HepG2 (cell line): Measurements from ENCODE around the gene RASIP1. TPM values are rescaled to one million over a fixed set of nuclear protein-coding genes. Genes with fewer than 3 reads are reported as not detected.

Experiments
- FOXP1 ChIP-seq, 2 experiments: fragments of 450-650 bp in 1 of 2; IDR thresholded peaks; 2 replicates each; pipeline ENCODE4 v1.6.1; 2017 to 2018; ENCODE audit warnings: antibody characterized with exemption in 1 of 2
- HNF4G ChIP-seq, 2 experiments: sonication (generic) in 1 of 2; formaldehyde crosslinking in 1 of 2; IDR thresholded peaks; 2 replicates each; pipeline versions ENCODE4 v1.4.0 to v1.6.1; 2011 to 2020; ENCODE audit warnings: borderline replicate concordance in 2 of 2, low read depth in 2 of 2, mild to moderate bottlenecking in 2 of 2, low read length in 1 of 2, missing genetic modification reagents in 1 of 2, moderate library complexity in 1 of 2
- MAZ ChIP-seq, 2 experiments: sonication (generic) in 1 of 2; formaldehyde crosslinking in 1 of 2; IDR thresholded peaks; 2 replicates each; pipeline versions ENCODE4 v1.5.0 to v1.6.1; 2012 to 2020; ENCODE audit warnings: low read depth in 2 of 2, mild to moderate bottlenecking in 2 of 2, borderline replicate concordance in 1 of 2, improper control_type of control experiment in 1 of 2, low read length in 1 of 2, missing genetic modification reagents in 1 of 2, moderate library complexity in 1 of 2
- MTA3 ChIP-seq: sonication (generic); formaldehyde crosslinking; IDR thresholded peaks from 2 replicates; pipeline ENCODE4 v1.4.0; 2020; ENCODE audit warnings: missing genetic modification reagents
- MYNN ChIP-seq: sonication (generic); formaldehyde crosslinking; IDR thresholded peaks from 2 replicates; pipeline ENCODE4 v1.4.0; 2020; ENCODE audit warnings: mild to moderate bottlenecking, low read depth, missing genetic modification reagents
- PITX1 ChIP-seq: sonication (generic); formaldehyde crosslinking; IDR thresholded peaks from 2 replicates; pipeline ENCODE4 v1.5.1; 2020; ENCODE audit warnings: mild to moderate bottlenecking, missing genetic modification reagents
- SMAD3 ChIP-seq: sonication (generic); formaldehyde crosslinking; IDR thresholded peaks from 2 replicates; pipeline ENCODE4 v1.4.0; 2020; ENCODE audit warnings: missing genetic modification reagents
- SOX13 ChIP-seq, 3 experiments: fragments of 450-650 bp in 1 of 3; sonication (generic) in 1 of 3; formaldehyde crosslinking in 1 of 3; IDR thresholded peaks in 2 of 3; conservative IDR thresholded peaks in 1 of 3; 2 replicates each; pipeline versions ENCODE4 v1.5.0 to v1.6.1; 2016 to 2020; ENCODE audit warnings: antibody characterized with exemption in 1 of 3, mild to moderate bottlenecking in 1 of 3, missing compliant biosample characterization in 1 of 3, missing genetic modification reagents in 1 of 3, moderate library complexity in 1 of 3
- ZBTB7A ChIP-seq: sonication (generic); formaldehyde crosslinking; IDR thresholded peaks from 2 replicates; pipeline ENCODE4 v1.8.0; 2022; ENCODE audit warnings: mild to moderate bottlenecking, missing genetic modification reagents
- ZNF138 ChIP-seq: sonication (generic); formaldehyde crosslinking; IDR thresholded peaks from 2 replicates; pipeline ENCODE4 v1.5.0; 2020; ENCODE audit warnings: mild to moderate bottlenecking, low read depth, missing genetic modification reagents
- ZNF251 ChIP-seq: sonication (generic); formaldehyde crosslinking; IDR thresholded peaks from 2 replicates; pipeline ENCODE4 v1.9.0; 2021; ENCODE audit warnings: mild to moderate bottlenecking, missing genetic modification reagents
- ZNF33A ChIP-seq: sonication (generic); formaldehyde crosslinking; IDR thresholded peaks from 2 replicates; pipeline ENCODE4 v1.5.1; 2020; ENCODE audit warnings: missing genetic modification reagents, mild to moderate bottlenecking, moderate library complexity, borderline replicate concordance
- ZNF607 ChIP-seq: sonication (generic); formaldehyde crosslinking; IDR thresholded peaks from 2 replicates; pipeline ENCODE4 v1.5.1; 2020; ENCODE audit warnings: missing genetic modification reagents, mild to moderate bottlenecking, borderline replicate concordance
- ZNF720 ChIP-seq: sonication (generic); formaldehyde crosslinking; IDR thresholded peaks from 2 replicates; pipeline ENCODE4 v1.4.0; 2020; ENCODE audit warnings: missing genetic modification reagents
- polyA plus RNA-seq, 8 experiments: library from polyadenylated mRNA; depleted of rRNA in 3 of 8; stranded (reverse) in 7 of 8; unstranded in 1 of 8; fragments of >200 nt; fragmentation: Illumina TruSeq in 4 of 8; extraction: Trizol in 4 of 8; gene quantifications; 2 replicates each; pipeline versions ENCODE4 v1.2.1 to v1.2.3, GENCODE V29; 2011 to 2016; ENCODE audit warnings: low read depth in 4 of 8, missing spikeins in 1 of 8, mixed read lengths in 1 of 8; ENCODE audit not compliant: insufficient read depth in 1 of 8
- total RNA-seq, 5 experiments: library from RNA; depleted of rRNA; stranded (reverse); fragments of >200 nt; fragmentation: Illumina TruSeq; extraction: Trizol; gene quantifications; 2 replicates each; pipeline ENCODE4 v1.2.3, GENCODE V29; 2016; ENCODE audit warnings: low read depth in 1 of 5
- TF ChIP-seq, protein P1 (sequence below): sonication (generic); formaldehyde crosslinking; IDR thresholded peaks from 2 replicates; pipeline ENCODE4 v1.4.0; 2020; ENCODE audit warnings: mild to moderate bottlenecking, missing genetic modification reagents
- TF ChIP-seq, protein P2 (sequence below): sonication (generic); formaldehyde crosslinking; IDR thresholded peaks from 2 replicates; pipeline ENCODE4 v1.8.0; 2022; ENCODE audit warnings: low read depth, missing genetic modification reagents
- TF ChIP-seq, protein P3 (sequence below): sonication (generic); formaldehyde crosslinking; IDR thresholded peaks from 2 replicates; pipeline ENCODE4 v1.5.0; 2020; ENCODE audit warnings: mild to moderate bottlenecking, missing genetic modification reagents, borderline replicate concordance
- TF ChIP-seq, protein P4 (sequence below): sonication (generic); formaldehyde crosslinking; IDR thresholded peaks from 2 replicates; pipeline ENCODE4 v1.8.1; 2023; ENCODE audit warnings: mild to moderate bottlenecking, missing genetic modification reagents

RASIP1 gene
- total and polyA plus RNA-seq, 2 of the 13 experiments (the other 11 are each of a cell fraction or from before 2014, with no cell fraction given) = 0.44 to 0.58 TPM

DNA sequence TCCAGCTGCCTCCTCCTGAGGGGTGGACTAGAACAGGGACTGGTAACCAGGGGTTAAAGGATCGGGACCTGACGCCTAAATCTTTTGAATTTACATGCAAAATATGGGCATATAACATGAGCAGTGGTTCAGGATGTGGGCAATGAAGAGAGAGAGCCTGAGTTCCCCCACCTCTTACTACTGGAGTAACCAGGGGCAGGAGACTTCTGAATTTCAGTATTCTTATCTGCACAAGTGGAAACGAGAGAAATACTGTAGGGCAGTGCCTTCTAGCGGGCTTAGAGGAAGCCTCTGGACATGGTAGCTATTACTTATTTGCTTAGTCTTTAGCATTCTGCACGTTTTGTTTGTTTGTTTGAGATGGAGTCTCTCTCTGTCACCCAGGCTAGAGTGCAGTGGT lies 44.1 kb upstream of the RASIP1 start (continued):
- TF ChIP-seq ZNF251 (CRISPR knock-in tag) (no peak), ZNF138 (no peak), ZNF720 (CRISPR knock-in tag) (no peak), MYNN (CRISPR knock-in tag) (no peak), SOX13 (IDR thresholded peaks at IDR 0.05) (no peak), SOX13 (CRISPR knock-in tag; conservative IDR thresholded peaks at IDR 0.05 in 1 of 2, IDR thresholded peaks at IDR 0.05 in 1 of 2) (peak in 1 of 2 experiments; percentile 18; a peak in 1 of 4 replicates), MTA3 (CRISPR knock-in tag) (no peak), ZNF607 (CRISPR knock-in tag) (no peak), MAZ (IDR thresholded peaks at IDR 0.05; ENCODE audit: borderline replicate concordance, low read depth, low read length) (no peak), MAZ (CRISPR knock-in tag; IDR thresholded peaks at IDR 0.05; ENCODE audit: low read depth) (no peak), PITX1 (no peak), HNF4G (IDR thresholded peaks at IDR 0.05; ENCODE audit: borderline replicate concordance, low read depth, low read length) (no peak), HNF4G (CRISPR knock-in tag; IDR thresholded peaks at IDR 0.05; ENCODE audit: borderline replicate concordance, low read depth) (no peak), FOXP1 (IDR thresholded peaks at IDR 0.05) (no peak), FOXP1 (CRISPR knock-in tag; IDR thresholded peaks at IDR 0.05) (peak; percentile 67), ZNF33A (no peak), ZBTB7A (CRISPR knock-in tag) (no peak), SMAD3 (CRISPR knock-in tag) (no peak)
- TF ChIP-seq, protein P1, sequence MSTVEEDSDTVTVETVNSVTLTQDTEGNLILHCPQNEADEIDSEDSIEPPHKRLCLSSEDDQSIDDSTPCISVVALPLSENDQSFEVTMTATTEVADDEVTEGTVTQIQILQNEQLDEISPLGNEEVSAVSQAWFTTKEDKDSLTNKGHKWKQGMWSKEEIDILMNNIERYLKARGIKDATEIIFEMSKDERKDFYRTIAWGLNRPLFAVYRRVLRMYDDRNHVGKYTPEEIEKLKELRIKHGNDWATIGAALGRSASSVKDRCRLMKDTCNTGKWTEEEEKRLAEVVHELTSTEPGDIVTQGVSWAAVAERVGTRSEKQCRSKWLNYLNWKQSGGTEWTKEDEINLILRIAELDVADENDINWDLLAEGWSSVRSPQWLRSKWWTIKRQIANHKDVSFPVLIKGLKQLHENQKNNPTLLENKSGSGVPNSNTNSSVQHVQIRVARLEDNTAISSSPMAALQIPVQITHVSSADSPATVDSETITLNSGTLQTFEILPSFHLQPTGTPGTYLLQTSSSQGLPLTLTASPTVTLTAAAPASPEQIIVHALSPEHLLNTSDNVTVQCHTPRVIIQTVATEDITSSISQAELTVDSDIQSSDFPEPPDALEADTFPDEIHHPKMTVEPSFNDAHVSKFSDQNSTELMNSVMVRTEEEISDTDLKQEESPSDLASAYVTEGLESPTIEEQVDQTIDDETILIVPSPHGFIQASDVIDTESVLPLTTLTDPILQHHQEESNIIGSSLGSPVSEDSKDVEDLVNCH (CRISPR knock-in tag) = no peak
- TF ChIP-seq, protein P2, sequence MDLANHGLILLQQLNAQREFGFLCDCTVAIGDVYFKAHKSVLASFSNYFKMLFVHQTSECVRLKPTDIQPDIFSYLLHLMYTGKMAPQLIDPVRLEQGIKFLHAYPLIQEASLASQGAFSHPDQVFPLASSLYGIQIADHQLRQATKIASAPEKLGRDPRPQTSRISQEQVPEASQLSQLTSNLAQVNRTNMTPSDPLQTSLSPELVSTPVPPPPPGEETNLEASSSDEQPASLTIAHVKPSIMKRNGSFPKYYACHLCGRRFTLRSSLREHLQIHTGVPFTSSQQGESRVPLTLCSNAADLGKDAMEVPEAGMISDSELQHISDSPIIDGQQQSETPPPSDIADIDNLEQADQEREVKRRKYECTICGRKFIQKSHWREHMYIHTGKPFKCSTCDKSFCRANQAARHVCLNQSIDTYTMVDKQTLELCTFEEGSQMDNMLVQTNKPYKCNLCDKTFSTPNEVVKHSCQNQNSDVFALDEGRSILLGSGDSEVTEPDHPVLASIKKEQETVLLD = no peak
- TF ChIP-seq, protein P3, sequence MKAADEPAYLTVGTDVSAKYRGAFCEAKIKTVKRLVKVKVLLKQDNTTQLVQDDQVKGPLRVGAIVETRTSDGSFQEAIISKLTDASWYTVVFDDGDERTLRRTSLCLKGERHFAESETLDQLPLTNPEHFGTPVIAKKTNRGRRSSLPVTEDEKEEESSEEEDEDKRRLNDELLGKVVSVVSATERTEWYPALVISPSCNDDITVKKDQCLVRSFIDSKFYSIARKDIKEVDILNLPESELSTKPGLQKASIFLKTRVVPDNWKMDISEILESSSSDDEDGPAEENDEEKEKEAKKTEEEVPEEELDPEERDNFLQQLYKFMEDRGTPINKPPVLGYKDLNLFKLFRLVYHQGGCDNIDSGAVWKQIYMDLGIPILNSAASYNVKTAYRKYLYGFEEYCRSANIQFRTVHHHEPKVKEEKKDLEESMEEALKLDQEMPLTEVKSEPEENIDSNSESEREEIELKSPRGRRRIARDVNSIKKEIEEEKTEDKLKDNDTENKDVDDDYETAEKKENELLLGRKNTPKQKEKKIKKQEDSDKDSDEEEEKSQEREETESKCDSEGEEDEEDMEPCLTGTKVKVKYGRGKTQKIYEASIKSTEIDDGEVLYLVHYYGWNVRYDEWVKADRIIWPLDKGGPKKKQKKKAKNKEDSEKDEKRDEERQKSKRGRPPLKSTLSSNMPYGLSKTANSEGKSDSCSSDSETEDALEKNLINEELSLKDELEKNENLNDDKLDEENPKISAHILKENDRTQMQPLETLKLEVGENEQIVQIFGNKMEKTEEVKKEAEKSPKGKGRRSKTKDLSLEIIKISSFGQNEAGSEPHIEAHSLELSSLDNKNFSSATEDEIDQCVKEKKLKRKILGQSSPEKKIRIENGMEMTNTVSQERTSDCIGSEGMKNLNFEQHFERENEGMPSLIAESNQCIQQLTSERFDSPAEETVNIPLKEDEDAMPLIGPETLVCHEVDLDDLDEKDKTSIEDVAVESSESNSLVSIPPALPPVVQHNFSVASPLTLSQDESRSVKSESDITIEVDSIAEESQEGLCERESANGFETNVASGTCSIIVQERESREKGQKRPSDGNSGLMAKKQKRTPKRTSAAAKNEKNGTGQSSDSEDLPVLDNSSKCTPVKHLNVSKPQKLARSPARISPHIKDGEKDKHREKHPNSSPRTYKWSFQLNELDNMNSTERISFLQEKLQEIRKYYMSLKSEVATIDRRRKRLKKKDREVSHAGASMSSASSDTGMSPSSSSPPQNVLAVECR (CRISPR knock-in tag) = no peak
- TF ChIP-seq, protein P4, sequence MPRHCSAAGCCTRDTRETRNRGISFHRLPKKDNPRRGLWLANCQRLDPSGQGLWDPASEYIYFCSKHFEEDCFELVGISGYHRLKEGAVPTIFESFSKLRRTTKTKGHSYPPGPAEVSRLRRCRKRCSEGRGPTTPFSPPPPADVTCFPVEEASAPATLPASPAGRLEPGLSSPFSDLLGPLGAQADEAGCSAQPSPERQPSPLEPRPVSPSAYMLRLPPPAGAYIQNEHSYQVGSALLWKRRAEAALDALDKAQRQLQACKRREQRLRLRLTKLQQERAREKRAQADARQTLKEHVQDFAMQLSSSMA (CRISPR knock-in tag) = no peak
